BJ (cell line): ENCODE measurements around the gene DENND5B. TPM values are rescaled to one million over a fixed set of nuclear protein-coding genes. Genes with fewer than 3 reads are reported as not detected.

Experiments used
- CTCF ChIA-PET: fragments of 350-600 bp; formaldehyde crosslinking; extraction: SDS; loops from one replicate; lab custom pipeline; 2021; ENCODE audit warnings: antibody characterized with exemption, inconsistent platforms; lab: Yijun Ruan, JAX
- POLR2A ChIA-PET: fragments of 300-600 bp; sonication (Branson Sonifier 250); formaldehyde crosslinking; extraction: SDS; loops from one replicate; lab custom pipeline; 2021; ENCODE audit warnings: antibody characterized with exemption; lab: Charles Lee
- DNase-seq: peaks from one replicate; pipeline ENCODE4 v3.0.0-alpha.2; 2011; ENCODE audit warnings: low read depth
- H3K27me3 ChIP-seq: 2 replicates; pipeline ENCODE4 v1.6.0; 2011; ENCODE audit warnings: low read length; ENCODE audit not compliant: control insufficient read depth, insufficient read depth
- H3K36me3 ChIP-seq: 2 replicates; pipeline ENCODE4 v1.5.1; 2011; ENCODE audit warnings: low read length; ENCODE audit not compliant: control insufficient read depth, insufficient read depth
- H3K4me3 ChIP-seq: 2 replicates; pipeline ENCODE4 v1.5.1; 2011; ENCODE audit warnings: low read depth, mild to moderate bottlenecking, control low read depth, low read length
- CTCF ChIP-seq: IDR thresholded peaks from 2 replicates; pipeline ENCODE4 v1.5.1; 2011; ENCODE audit warnings: low read depth, mild to moderate bottlenecking, control low read depth, inconsistent platforms, low read length, moderate library complexity; ENCODE audit not compliant: insufficient read depth
- polyA plus RNA-seq: library from polyadenylated mRNA; depleted of rRNA; stranded (reverse); fragments of >200 nt; gene quantifications from 2 replicates; pipeline ENCODE4 v1.2.3, GENCODE V29; 2011

The DENND5B gene
- polyA plus RNA-seq, 1 experiment: 5.4 TPM

- ChIA-PET CTCF (no interaction called here), POLR2A (no interaction called here)
- no peak for DNase-seq
- Histone ChIP-seq H3K4me3 (no peak overlapping the region), H3K36me3 (no peaks in the 10 kb centered on the region), H3K27me3 (no peaks in the 10 kb centered on the region)
- no peak for TF ChIP-seq CTCF
These were observed 5.0 kb downstream of the DENND5B start for GRCh38 chr12:31585895-31586294.

GRCh38 chr12:31585271-31585670, 5.7 kb downstream of the DENND5B start:
- TF ChIP-seq CTCF: no peak
- no peaks in the 10 kb centered on the region for H3K27me3 ChIP-seq
- CTCF ChIA-PET: interaction anchor here (1.8 kb wide), 1 partner anchor 11 kb away, joined by 5 read pairs; no protein-coding TSS in a partner anchor
- no peak overlapping the region for H3K4me3 ChIP-seq
- POLR2A ChIA-PET: interaction anchor here (0.7 kb wide), 1 partner anchor 660 kb away, joined by 3 read pairs; no protein-coding TSS in a partner anchor
- H3K36me3 ChIP-seq: no peaks in the 10 kb centered on the region
- DNase-seq: no peak

GRCh38 chr12:31584782-31585181, 6.2 kb downstream of the DENND5B start:
- TF ChIP-seq CTCF: no peak
- POLR2A ChIA-PET: interaction anchor here (0.7 kb wide), 1 partner anchor 660 kb away, joined by 3 read pairs; no protein-coding TSS in a partner anchor
- CTCF ChIA-PET: interaction anchor here (1.8 kb wide), 1 partner anchor 11 kb away, joined by 5 read pairs; no protein-coding TSS in a partner anchor
- DNase-seq: no peak
- H3K27me3 ChIP-seq: no peaks in the 10 kb centered on the region
- no peaks in the 10 kb centered on the region for H3K36me3 ChIP-seq
- H3K4me3 ChIP-seq: no peak overlapping the region

- Histone ChIP-seq H3K4me3 (no peak overlapping the region), H3K36me3 (no peaks in the 10 kb centered on the region), H3K27me3 (no peaks in the 10 kb centered on the region)
- ChIA-PET POLR2A (no interaction called here), CTCF (interaction anchor here (1.8 kb wide), 1 partner anchor 10 kb away, joined by 5 read pairs; no protein-coding TSS in a partner anchor)
- no peak for TF ChIP-seq CTCF
- no peak for DNase-seq
These were observed 7.1 kb downstream of the DENND5B start for GRCh38 chr12:31583878-31584277.

GRCh38 chr12:31582155-31582554, 8.8 kb downstream of the DENND5B start:
- Histone ChIP-seq H3K27me3 (no peaks in the 10 kb centered on the region), H3K4me3 (no peak overlapping the region), H3K36me3 (no peaks in the 10 kb centered on the region)
- POLR2A ChIA-PET: no interaction called here
- no peak for TF ChIP-seq CTCF
- DNase-seq: no peak
- CTCF ChIA-PET: no interaction called here
